Endothelial cell of umbilical vein (primary cell): ENCODE results near the gene ASB10. TPM values are rescaled to one million over a fixed set of nuclear protein-coding genes. Genes with fewer than 3 reads are reported as not detected.

Experiments
- BruUV-seq: library from RNA; stranded (reverse); fragments of 400-500 nt; replicated peaks from 2 replicates; lab custom pipeline; 2021; lab: Mats Ljungman, UMichigan
- CTCF ChIA-PET: fragments of 300-600, 350-600 bp; sonication (Branson Sonifier 250); formaldehyde crosslinking; loops from one replicate; lab custom pipeline; 2021; ENCODE audit warnings: antibody characterized with exemption, inconsistent platforms; lab: Charles Lee
- POLR2A ChIA-PET: fragments of 300-600, 350-600 bp; sonication (Branson Sonifier 250); formaldehyde crosslinking; loops from one replicate; lab custom pipeline; 2021; ENCODE audit warnings: antibody characterized with exemption, inconsistent platforms; lab: Charles Lee
- DNase-seq: peaks from one replicate; pipeline ENCODE4 v3.0.0-alpha.2; 2011; ENCODE audit warnings: low read depth, low spot score
- FAIRE-seq: peaks from 2 replicates; lab custom pipeline; 2011; peaks lifted over from hg19 to GRCh38; lab: Jason Lieb, UNC
- H2AFZ ChIP-seq: 2 replicates; pipeline ENCODE4 v1.6.0; 2012; ENCODE audit warnings: low read depth, low read length, control low read depth, inconsistent platforms
- H3K27ac ChIP-seq: 2 replicates; pipeline ENCODE4 v1.5.1; 2011; ENCODE audit warnings: low read depth, mild to moderate bottlenecking, control low read depth, low read length, moderate library complexity; ENCODE audit not compliant: insufficient read depth
- H3K27me3 ChIP-seq, 2 experiments: 2 replicates each; pipeline versions ENCODE4 v1.6.0 to v1.6.1; 2011; ENCODE audit warnings: low read length in 2 of 2, mixed read lengths in 1 of 2; ENCODE audit not compliant: control insufficient read depth in 2 of 2, insufficient read depth in 2 of 2
- H3K36me3 ChIP-seq, 2 experiments: 2 replicates in 1 of 2; 3 replicates in 1 of 2; pipeline ENCODE4 v1.5.1; 2011; ENCODE audit warnings: low read length in 2 of 2, mild to moderate bottlenecking in 1 of 2, moderate library complexity in 1 of 2; ENCODE audit not compliant: control insufficient read depth in 2 of 2, insufficient read depth in 2 of 2; ENCODE audit errors: extremely low read depth in 1 of 2
- H3K4me1 ChIP-seq: 3 replicates; pipeline ENCODE4 v1.5.1; 2011; ENCODE audit warnings: mild to moderate bottlenecking, low read length; ENCODE audit not compliant: control insufficient read depth, insufficient read depth; ENCODE audit errors: extremely low read depth
- H3K4me2 ChIP-seq: 2 replicates; pipeline ENCODE4 v1.6.1; 2011; ENCODE audit warnings: low read length, control low read depth, mixed read lengths; ENCODE audit not compliant: insufficient read depth
- H3K4me3 ChIP-seq, 3 experiments: fragments of 200-600 bp in 1 of 3; sonication (generic), shearing (Covaris generic) in 1 of 3; replicated peaks in 1 of 3; 2 replicates each; pipeline ENCODE4 v1.5.1; 2011 to 2016; ENCODE audit warnings: control low read depth in 3 of 3, low read length in 3 of 3, mild to moderate bottlenecking in 2 of 3, inconsistent platforms in 1 of 3, low read depth in 1 of 3, moderate library complexity in 1 of 3; ENCODE audit not compliant: insufficient read depth in 1 of 3
- H3K79me2 ChIP-seq: 2 replicates; pipeline ENCODE4 v1.6.0; 2012; ENCODE audit warnings: low read length, inconsistent platforms; ENCODE audit not compliant: control insufficient read depth, insufficient read depth
- H3K9ac ChIP-seq: replicated peaks from 2 replicates; pipeline ENCODE3; 2011; ENCODE audit warnings: low read length, control low read depth; ENCODE audit not compliant: insufficient read depth; ENCODE audit errors: extremely low read depth
- H3K9me1 ChIP-seq: replicated peaks from 3 replicates; pipeline ENCODE4 v1.6.0; 2011; ENCODE audit warnings: mild to moderate bottlenecking, low read length; ENCODE audit not compliant: control insufficient read depth, insufficient read depth; ENCODE audit errors: extremely low read depth
- H3K9me3 ChIP-seq: replicated peaks from 2 replicates; pipeline ENCODE4 v1.5.1; 2012; ENCODE audit warnings: low read length, inconsistent platforms; ENCODE audit not compliant: control insufficient read depth, insufficient read depth
- H4K20me1 ChIP-seq: replicated peaks from 2 replicates; pipeline ENCODE3; 2011; ENCODE audit warnings: mild to moderate bottlenecking, low read length; ENCODE audit not compliant: control insufficient read depth, insufficient read depth; ENCODE audit errors: extremely low read depth
- CTCF ChIP-seq, 2 donors: IDR thresholded peaks; 1 replicate in 1 of 2; 2 replicates in 1 of 2; pipeline ENCODE4 v1.5.1; 2011; ENCODE audit warnings: low read length in 2 of 2, mild to moderate bottlenecking in 2 of 2, moderate library complexity in 2 of 2, control low read depth in 1 of 2, inconsistent platforms in 1 of 2, low read depth in 1 of 2; ENCODE audit not compliant: insufficient read depth in 1 of 2; ENCODE audit errors: extremely low read depth in 1 of 2
- EZH2 ChIP-seq: IDR thresholded peaks from 2 replicates; pipeline ENCODE4 v1.6.1; 2012; ENCODE audit warnings: borderline replicate concordance, low read depth, mild to moderate bottlenecking, moderate library complexity, low read length, inconsistent platforms; ENCODE audit not compliant: severe bottlenecking
- FOS ChIP-seq: IDR thresholded peaks from 2 replicates; pipeline ENCODE4 v1.6.1; 2011; ENCODE audit warnings: mild to moderate bottlenecking, low read length, moderate library complexity, borderline replicate concordance; ENCODE audit not compliant: insufficient read depth
- GATA2 ChIP-seq: IDR thresholded peaks from 2 replicates; pipeline ENCODE4 v1.7.0; 2011; ENCODE audit warnings: low read depth, mild to moderate bottlenecking, moderate library complexity, mixed read lengths, low read length; ENCODE audit not compliant: insufficient read length, insufficient read depth
- JUN ChIP-seq: IDR thresholded peaks from 2 replicates; pipeline ENCODE4 v1.6.1; 2011; ENCODE audit warnings: borderline replicate concordance, low read depth; ENCODE audit not compliant: insufficient read length, insufficient read depth
- MAX ChIP-seq: IDR thresholded peaks from 2 replicates; pipeline ENCODE4 v1.6.1; 2011; ENCODE audit not compliant: insufficient read depth, insufficient read length
- MYC ChIP-seq: IDR thresholded peaks from one replicate; pipeline ENCODE4 v1.6.1; 2011; ENCODE audit warnings: mild to moderate bottlenecking, low read depth, low read length
- POLR2A ChIP-seq: IDR thresholded peaks from 2 replicates; pipeline ENCODE4 v1.6.1; 2012; ENCODE audit warnings: low read depth, mild to moderate bottlenecking, control low read depth, low read length
- POLR2AphosphoS5 ChIP-seq: IDR thresholded peaks from 2 replicates; pipeline ENCODE4 v1.6.1; 2012; ENCODE audit warnings: low read depth, mild to moderate bottlenecking, control low read depth, low read length, moderate library complexity; ENCODE audit not compliant: insufficient read depth
- dilution Hi-C: fragments of 300-500 bp; cut with MboI; formaldehyde crosslinking; loops from one replicate; pipeline ENCODE4 v1.15.0; 2019; ENCODE audit warnings: low sequenced_read_pairs; ENCODE audit not compliant: extremely low pct_ligation_motif_present
- intact Hi-C: fragments of 100-400 bp; cut with micrococcal nuclease; formaldehyde crosslinking; loops from one replicate; pipeline ENCODE4 v1.10.0; 2022
- polyA plus RNA-seq, 4 experiments: library from polyadenylated mRNA; depleted of rRNA in 3 of 4; stranded (reverse) in 3 of 4; unstranded in 1 of 4; fragments of >200 nt; gene quantifications; 2 replicates each; pipeline versions ENCODE4 v1.2.1 to v1.2.3, GENCODE V29; 2011 to 2012; ENCODE audit warnings: missing spikeins in 1 of 4
- total RNA-seq: library from RNA; stranded (reverse); gene quantifications from 2 replicates; pipeline ENCODE4 v1.2.3, GENCODE V29; 2021

The ASB10 gene
- total and polyA plus RNA-seq, 2 donors (not counting 3 experiments of a cell fraction or from before 2014, with no cell fraction given) = not detected

GRCh38 chr7:151133986-151134742 is 52.9 kb downstream of the ASB10 start:
- no peaks in the 10 kb centered on the region for H3K4me1 ChIP-seq
- no peaks in the 10 kb centered on the region for H3K79me2 ChIP-seq
- peaks cover 9 to 73% of the 10 kb centered on the region in 2 experiments for H3K36me3 ChIP-seq
- no peaks in the 10 kb centered on the region for H3K27me3 ChIP-seq
- H3K9ac ChIP-seq = no peak overlapping the region
- dilution Hi-C loops (no loop called here), intact Hi-C loops (no loop called here)
- H3K9me3 ChIP-seq = no peaks in the 10 kb centered on the region
- H3K4me3 ChIP-seq = no peak overlapping the region
- TF ChIP-seq POLR2AphosphoS5 (no peak), MAX (no peak), FOS (no peak), MYC (no peak), POLR2A (no peak), GATA2 (no peak), EZH2 (no peak), JUN (no peak), CTCF (IDR thresholded peaks at IDR 0.05; ENCODE audit: extremely low read depth in 1 of 2, insufficient read depth in 1 of 2, low read depth in 1 of 2, low read length in 2 of 2) (no peak)
- no peak for DNase-seq
- no peak overlapping the region for H2AFZ ChIP-seq
- CTCF ChIA-PET = no interaction called here
- no TSS peak for BruUV-seq
- no peak overlapping the region for H3K4me2 ChIP-seq
- FAIRE-seq = no peak
- H4K20me1 ChIP-seq = no peaks in the 10 kb centered on the region
- H3K9me1 ChIP-seq = no peaks in the 10 kb centered on the region
- H3K27ac ChIP-seq = no peak overlapping the region
- POLR2A ChIA-PET = no interaction called here
